Thyroid gland (tissue), 4 donors: ENCODE data around the gene IGF2BP3. TPM values are rescaled to one million over a fixed set of nuclear protein-coding genes. Genes with fewer than 3 reads are reported as not detected.

Source experiments
- DNase-seq, 2 donors: peaks; one replicate each; pipeline ENCODE4 v3.0.0-alpha.2; 2019
- H3K27ac ChIP-seq, 3 donors: fragments of 200-600 bp; sonication (generic); 1 replicate in 2 of 3; 2 replicates in 1 of 3; pipeline ENCODE4 v1.5.1; 2016 to 2019; ENCODE audit warnings: mild to moderate bottlenecking in 1 of 3, moderate library complexity in 1 of 3
- H3K27me3 ChIP-seq: fragments of 200-600 bp; sonication (generic); one replicate; pipeline ENCODE4 v1.5.1; 2019
- H3K36me3 ChIP-seq, 2 donors: fragments of 200-600 bp; sonication (generic); one replicate each; pipeline ENCODE4 v1.5.1; 2016 to 2019
- H3K4me1 ChIP-seq, 2 donors: fragments of 200-600 bp; sonication (generic); one replicate each; pipeline ENCODE4 v1.5.1; 2017 to 2019
- H3K4me3 ChIP-seq, 3 donors: fragments of 200-600 bp; sonication (generic); replicated peaks in 1 of 3; 1 replicate in 2 of 3; 2 replicates in 1 of 3; pipeline ENCODE4 v1.5.1; 2016; ENCODE audit warnings: mild to moderate bottlenecking in 1 of 3
- H3K9me3 ChIP-seq: fragments of 200-600 bp; sonication (generic); one replicate; pipeline ENCODE4 v1.5.1; 2017
- POLR2A ChIP-seq, 2 donors: fragments of 450-650 bp; IDR thresholded peaks; one replicate each; pipeline ENCODE4 v1.6.1; 2017; ENCODE audit warnings: antibody characterized with exemption in 2 of 2, mild to moderate bottlenecking in 2 of 2, moderate library complexity in 1 of 2
- whole genome bisulfite sequencing, 2 donors: methylation state at CpG; one replicate each; pipeline ENCODE4 v1.1.5; 2017; 5-methylcytosine and 5-hydroxymethylcytosine counted together
- intact Hi-C: fragments of 100-400 bp; cut with DNase I; formaldehyde crosslinking; loops from one replicate; pipeline ENCODE4 v1.15.1; 2023
- total RNA-seq, 4 donors: library from RNA; depleted of rRNA; stranded (reverse); fragments of >200 nt; gene quantifications; one replicate each; pipeline ENCODE4 v1.2.3, GENCODE V29; 2016
- TF ChIP-seq, protein P1 (sequence below), 6 experiments: fragments of 200-600 bp in 3 of 6; fragments of 450-650 bp in 3 of 6; sonication (generic) in 3 of 6; IDR thresholded peaks; one replicate each; pipeline ENCODE4 v1.5.1; 2016 to 2019; ENCODE audit warnings: antibody characterized with exemption in 6 of 6, mild to moderate bottlenecking in 2 of 6, inconsistent platforms in 1 of 6, moderate library complexity in 1 of 6

The IGF2BP3 gene
- total RNA-seq, 4 donors from 2014 or later, result 0.67 to 5.2 (median 3.4) TPM

DNA sequence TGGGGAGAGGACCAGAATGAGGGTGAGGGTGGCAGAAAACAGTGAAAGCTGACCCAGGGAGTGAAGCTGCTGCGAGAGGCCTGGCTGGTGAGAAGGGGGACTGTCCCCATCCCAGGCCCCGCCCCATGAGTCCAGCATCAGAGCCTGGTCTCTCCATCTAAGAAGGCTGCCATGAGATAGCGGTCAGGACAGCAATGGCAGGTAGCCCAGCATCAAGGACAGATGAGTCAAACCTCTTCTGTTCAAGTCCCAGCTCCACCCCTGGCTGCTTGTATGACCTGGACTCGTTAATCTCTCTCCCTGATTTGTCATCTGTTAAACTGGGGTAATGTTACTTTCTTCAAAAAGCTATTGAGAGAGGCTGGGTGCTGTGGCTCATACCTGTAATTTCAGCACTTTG is 201.5 kb downstream of the IGF2BP3 start:
- intact Hi-C loops, result no loop called here
- WGBS, 2 donors, result 76 to 82% methylated on average over 4 of the region's 4 CpGs
- Histone ChIP-seq H3K4me1 (no peaks in the 10 kb centered on the region), H3K9me3 (no peaks in the 10 kb centered on the region), H3K36me3 (no peaks in the 10 kb centered on the region), H3K27ac (no peak overlapping the region), H3K27me3 (no peaks in the 10 kb centered on the region), H3K4me3 (no peak overlapping the region)
- DNase-seq, result no peak
- TF ChIP-seq POLR2A (IDR thresholded peaks at IDR 0.05), result no peak
- TF ChIP-seq, protein P1, sequence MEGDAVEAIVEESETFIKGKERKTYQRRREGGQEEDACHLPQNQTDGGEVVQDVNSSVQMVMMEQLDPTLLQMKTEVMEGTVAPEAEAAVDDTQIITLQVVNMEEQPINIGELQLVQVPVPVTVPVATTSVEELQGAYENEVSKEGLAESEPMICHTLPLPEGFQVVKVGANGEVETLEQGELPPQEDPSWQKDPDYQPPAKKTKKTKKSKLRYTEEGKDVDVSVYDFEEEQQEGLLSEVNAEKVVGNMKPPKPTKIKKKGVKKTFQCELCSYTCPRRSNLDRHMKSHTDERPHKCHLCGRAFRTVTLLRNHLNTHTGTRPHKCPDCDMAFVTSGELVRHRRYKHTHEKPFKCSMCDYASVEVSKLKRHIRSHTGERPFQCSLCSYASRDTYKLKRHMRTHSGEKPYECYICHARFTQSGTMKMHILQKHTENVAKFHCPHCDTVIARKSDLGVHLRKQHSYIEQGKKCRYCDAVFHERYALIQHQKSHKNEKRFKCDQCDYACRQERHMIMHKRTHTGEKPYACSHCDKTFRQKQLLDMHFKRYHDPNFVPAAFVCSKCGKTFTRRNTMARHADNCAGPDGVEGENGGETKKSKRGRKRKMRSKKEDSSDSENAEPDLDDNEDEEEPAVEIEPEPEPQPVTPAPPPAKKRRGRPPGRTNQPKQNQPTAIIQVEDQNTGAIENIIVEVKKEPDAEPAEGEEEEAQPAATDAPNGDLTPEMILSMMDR (IDR thresholded peaks at IDR 0.05), result no peak

DNA sequence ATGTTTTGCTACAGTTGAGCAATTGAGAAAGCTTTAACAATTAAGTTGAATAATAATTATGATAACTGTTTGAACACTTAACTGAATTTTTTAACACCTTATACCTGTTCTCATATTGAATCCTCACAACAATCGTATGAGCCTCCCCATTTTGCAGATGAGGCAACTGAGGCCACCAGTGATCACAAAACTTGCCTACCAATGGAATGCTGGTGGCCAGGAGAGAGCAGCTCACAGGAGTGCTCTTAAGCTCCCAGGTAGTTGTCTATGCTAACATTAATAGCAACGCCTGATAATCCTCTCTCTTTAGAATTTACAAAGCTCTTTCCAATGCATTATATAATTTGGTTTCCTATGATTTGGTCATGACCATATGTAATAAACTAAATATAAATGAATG is 202.1 kb downstream of the IGF2BP3 start:
- 91 to 96% methylated on average over 2 of the region's 2 CpGs for WGBS, 2 donors
- intact Hi-C loops, result no loop called here
- no peak for DNase-seq
- no peak overlapping the region for H3K27ac ChIP-seq
- H3K4me1 ChIP-seq, result no peaks in the 10 kb centered on the region
- no peaks in the 10 kb centered on the region for H3K36me3 ChIP-seq
- no peak overlapping the region for H3K4me3 ChIP-seq
- H3K27me3 ChIP-seq, result no peaks in the 10 kb centered on the region
- no peak for TF ChIP-seq POLR2A (IDR thresholded peaks at IDR 0.05)
- TF ChIP-seq, protein P1 (IDR thresholded peaks at IDR 0.05), result no peak
- H3K9me3 ChIP-seq, result no peaks in the 10 kb centered on the region

DNA sequence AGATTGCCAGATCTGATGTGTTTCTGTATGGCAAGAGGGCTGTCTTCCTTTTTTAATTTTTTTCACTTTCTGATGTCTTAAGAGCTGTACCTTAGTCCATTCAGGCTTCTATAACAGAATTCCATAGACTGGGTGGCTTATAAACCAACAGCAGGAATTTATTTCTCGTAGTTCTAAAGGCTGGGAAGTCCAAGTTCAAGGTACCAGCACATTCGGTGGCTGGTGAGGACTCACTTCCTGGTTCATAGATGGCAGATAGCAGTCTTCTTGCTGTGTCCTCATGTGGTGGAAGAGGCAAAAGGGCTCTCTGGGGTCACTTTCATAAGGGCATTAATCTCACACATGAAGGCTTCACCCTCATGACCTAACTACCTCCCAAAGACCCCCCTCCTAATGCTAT is 202.9 kb downstream of the IGF2BP3 start:
- H3K27ac ChIP-seq, result no peak overlapping the region
- TF ChIP-seq POLR2A (IDR thresholded peaks at IDR 0.05), result no peak
- TF ChIP-seq, protein P1 (IDR thresholded peaks at IDR 0.05), result no peak
- H3K27me3 ChIP-seq, result no peaks in the 10 kb centered on the region
- no peak overlapping the region for H3K4me3 ChIP-seq
- intact Hi-C loops, result no loop called here
- 87 to 100% methylated on average over 2 of the region's 2 CpGs for WGBS, 2 donors
- H3K36me3 ChIP-seq, result no peaks in the 10 kb centered on the region
- no peaks in the 10 kb centered on the region for H3K9me3 ChIP-seq
- DNase-seq, result no peak
- no peaks in the 10 kb centered on the region for H3K4me1 ChIP-seq

DNA sequence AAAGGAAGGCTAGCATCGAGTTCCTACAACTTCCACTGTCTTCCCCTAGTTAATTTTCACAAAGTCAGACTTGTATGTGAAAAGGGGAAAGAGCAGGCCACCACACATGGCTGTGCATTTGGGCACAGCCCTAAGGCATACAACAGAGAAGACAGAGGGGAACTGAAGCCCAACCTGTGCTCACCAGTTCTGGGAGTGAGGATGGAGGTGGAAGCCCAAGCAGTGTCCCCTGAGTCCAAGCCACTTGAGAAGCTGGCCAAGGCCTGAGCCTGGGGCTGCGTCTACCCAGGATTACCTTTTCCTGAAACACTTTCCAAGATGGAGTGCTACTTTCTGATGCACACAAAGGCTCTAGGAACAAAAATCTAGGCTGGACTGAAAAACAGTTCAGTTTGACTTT is 203.4 kb downstream of the IGF2BP3 start:
- WGBS, 2 donors, result 91% methylated on average over 1 to 2 of the region's 2 CpGs
- intact Hi-C loops, result no loop called here

DNA sequence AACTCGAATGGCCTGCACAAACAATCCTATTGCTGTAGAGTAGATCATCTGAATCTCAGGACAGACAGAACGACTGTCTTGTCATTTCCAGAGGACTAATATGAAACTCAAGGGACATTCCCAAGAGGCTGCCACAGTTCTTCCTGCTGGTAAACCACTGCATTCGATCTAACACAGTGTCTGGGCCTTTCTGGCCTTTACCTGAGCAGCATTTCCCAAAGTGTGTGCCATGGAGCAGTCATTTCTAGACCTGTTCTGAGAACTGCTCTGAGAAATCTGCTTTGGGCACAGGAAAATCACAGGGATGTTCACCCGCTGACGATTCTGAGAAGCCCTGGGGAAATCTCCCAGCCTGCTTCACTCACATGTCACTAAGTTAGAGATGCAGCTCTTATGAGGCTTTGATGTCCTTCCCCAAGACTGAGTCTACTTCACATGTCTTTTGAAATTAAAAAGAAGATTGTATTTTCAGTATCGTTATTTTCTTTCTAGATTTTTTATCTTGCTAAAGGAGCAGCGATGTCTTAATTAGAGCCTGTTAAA is 205.3 kb downstream of the IGF2BP3 start:
- intact Hi-C loops, result no loop called here
- no peak overlapping the region for H3K27ac ChIP-seq
- DNase-seq, result no peak
- H3K9me3 ChIP-seq, result no peaks in the 10 kb centered on the region
- H3K36me3 ChIP-seq, result no peaks in the 10 kb centered on the region
- H3K4me1 ChIP-seq, result no peaks in the 10 kb centered on the region
- WGBS, 2 donors, result 77 to 80% methylated on average over 7 of the region's 7 CpGs
- no peak for TF ChIP-seq POLR2A (IDR thresholded peaks at IDR 0.05)
- TF ChIP-seq, protein P1 (IDR thresholded peaks at IDR 0.05), result no peak
- H3K4me3 ChIP-seq, result no peak overlapping the region
- no peaks in the 10 kb centered on the region for H3K27me3 ChIP-seq

More for the DNA sequence above, 203.4 kb downstream of the IGF2BP3 start:
- H3K27me3 ChIP-seq, result no peaks in the 10 kb centered on the region
- H3K4me1 ChIP-seq, result no peaks in the 10 kb centered on the region
- no peaks in the 10 kb centered on the region for H3K9me3 ChIP-seq
- TF ChIP-seq, protein P1 (IDR thresholded peaks at IDR 0.05), result no peak
- TF ChIP-seq POLR2A (IDR thresholded peaks at IDR 0.05), result no peak
- no peak for DNase-seq
- no peak overlapping the region for H3K27ac ChIP-seq
- no peaks in the 10 kb centered on the region for H3K36me3 ChIP-seq
- H3K4me3 ChIP-seq, result no peak overlapping the region
